ENCODE measurements around the gene DDX54.
"Not testable (repeated sequence)": the region's sequence is repeated elsewhere in the genome, so short reads cannot be mapped to it uniquely, and the experiment has no call there.

DDX54 gene

DNA sequence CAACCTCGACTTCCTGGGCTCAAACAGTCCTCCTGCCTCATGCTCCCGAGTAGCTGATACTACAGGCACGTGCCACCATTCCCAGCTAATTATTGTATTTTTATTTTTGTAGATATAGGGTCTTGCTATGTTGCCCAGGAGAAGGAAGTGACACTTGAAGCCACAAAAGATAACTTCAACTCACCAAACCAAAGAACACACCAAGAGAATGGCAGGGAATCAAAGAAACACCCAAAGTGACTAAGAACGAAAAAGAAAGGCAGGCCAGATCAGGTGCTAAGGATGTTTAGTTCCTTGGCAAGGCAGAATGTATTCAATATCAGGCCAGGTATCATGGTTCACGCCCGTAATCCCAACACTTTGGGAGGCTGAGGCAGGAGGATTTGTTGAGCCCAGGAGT lies 25.9 kb upstream of the DDX54 start:
- Histone ChIP-seq H3K4me3 (ENCODE audit: low read length in 2 of 2) (no peak overlapping the region), H3K27ac (ENCODE audit: low read length) (no peak overlapping the region), H3K9me3 (ENCODE audit: control insufficient read depth in 2 of 2, low read length in 2 of 2) (no peaks in the 10 kb centered on the region), H3K27me3 (ENCODE audit: control insufficient read depth in 1 of 2, insufficient read depth in 2 of 2, low read length in 2 of 2) (no peaks in the 10 kb centered on the region), H3K4me1 (ENCODE audit: control insufficient read depth, insufficient read depth, low read length) (no peaks in the 10 kb centered on the region), H3K9ac (ENCODE audit: low read length in 2 of 2) (no peak overlapping the region), H3K36me3 (ENCODE audit: control insufficient read depth in 2 of 2, insufficient read depth in 2 of 2, low read length in 2 of 2) (no peaks in the 10 kb centered on the region)

DNA sequence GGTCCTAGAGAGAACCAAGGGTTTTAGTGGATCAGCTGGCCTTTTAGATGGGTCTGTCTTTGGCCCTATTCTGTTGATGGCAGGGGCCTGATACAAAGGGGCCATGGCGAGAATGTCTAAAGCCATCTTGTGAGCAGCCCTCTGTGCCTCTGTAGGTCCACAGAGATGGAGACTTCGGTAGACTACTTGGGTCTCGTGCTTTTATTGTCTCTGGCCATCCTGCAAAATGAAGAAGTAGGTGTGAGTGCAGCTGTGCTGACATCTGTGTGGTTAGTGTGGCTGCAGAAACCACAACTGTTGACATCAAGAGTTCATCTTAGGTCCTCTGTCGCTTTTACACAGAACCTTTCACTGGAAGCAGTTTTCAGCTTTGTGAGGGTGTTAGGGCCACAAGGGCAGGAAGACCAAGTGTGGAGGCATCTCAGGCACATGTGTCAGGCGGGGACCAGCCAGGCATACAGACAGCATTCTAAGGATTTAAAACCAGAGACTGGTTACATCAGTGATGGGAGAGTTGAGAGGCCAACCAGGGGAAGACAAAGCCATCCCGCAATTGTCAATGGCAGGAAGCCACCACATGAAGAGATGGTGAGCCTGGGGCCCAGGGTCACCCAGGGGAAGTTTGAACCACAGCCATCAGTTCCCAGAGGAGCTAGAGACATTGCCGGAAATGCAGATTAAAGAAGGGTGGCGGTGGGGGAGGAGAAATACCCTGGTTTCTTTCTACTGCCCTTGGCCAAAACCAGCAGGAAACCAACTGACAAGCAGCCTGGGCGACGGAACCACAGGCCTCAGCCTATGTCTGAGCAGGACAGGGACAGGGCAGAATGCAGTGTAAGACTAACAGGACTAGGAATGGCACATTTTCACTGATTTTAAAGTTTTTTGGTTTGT lies 23.0 kb upstream of the DDX54 start:
- no peak overlapping the region for H3K4me3 ChIP-seq (ENCODE audit: low read length in 2 of 2)
- H3K9ac ChIP-seq (ENCODE audit: low read length in 2 of 2): no peak overlapping the region
- no peak overlapping the region for H3K27ac ChIP-seq (ENCODE audit: low read length)
- H3K36me3 ChIP-seq (ENCODE audit: control insufficient read depth in 2 of 2, insufficient read depth in 2 of 2, low read length in 2 of 2): no peaks in the 10 kb centered on the region
- no peaks in the 10 kb centered on the region for H3K27me3 ChIP-seq (ENCODE audit: control insufficient read depth in 1 of 2, insufficient read depth in 2 of 2, low read length in 2 of 2)
- H3K4me1 ChIP-seq (ENCODE audit: control insufficient read depth, insufficient read depth, low read length): no peaks in the 10 kb centered on the region
- no peaks in the 10 kb centered on the region for H3K9me3 ChIP-seq (ENCODE audit: control insufficient read depth in 2 of 2, low read length in 2 of 2)

DNA sequence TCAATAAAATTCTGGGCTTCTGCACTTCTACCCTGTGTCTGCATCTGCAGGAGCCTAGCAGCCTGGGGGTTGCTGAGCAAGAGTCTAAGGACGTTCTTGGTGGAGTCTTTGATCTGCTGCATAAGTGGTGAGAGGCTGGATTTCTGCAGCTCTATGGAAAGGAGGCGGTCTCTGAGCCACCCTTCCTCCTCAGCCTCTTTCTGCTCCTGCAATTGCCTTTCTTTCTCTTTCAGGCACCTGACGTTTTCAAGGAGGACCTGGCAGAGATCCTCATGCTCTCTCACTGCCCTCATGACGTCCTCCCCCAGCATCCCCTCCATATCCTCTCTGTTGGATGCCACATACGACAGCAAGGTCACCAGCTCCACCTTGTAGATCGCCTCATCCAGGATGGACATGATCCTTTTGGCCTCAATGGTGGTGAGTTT lies 22.3 kb upstream of the DDX54 start:
- Histone ChIP-seq H3K9me3 (ENCODE audit: control insufficient read depth in 2 of 2, low read length in 2 of 2) (no peaks in the 10 kb centered on the region), H3K4me1 (ENCODE audit: control insufficient read depth, insufficient read depth, low read length) (no peaks in the 10 kb centered on the region), H3K27me3 (ENCODE audit: control insufficient read depth in 1 of 2, insufficient read depth in 2 of 2, low read length in 2 of 2) (no peaks in the 10 kb centered on the region), H3K27ac (ENCODE audit: low read length) (no peak overlapping the region), H3K36me3 (ENCODE audit: control insufficient read depth in 2 of 2, insufficient read depth in 2 of 2, low read length in 2 of 2) (no peaks in the 10 kb centered on the region), H3K4me3 (ENCODE audit: low read length in 2 of 2) (no peak overlapping the region), H3K9ac (ENCODE audit: low read length in 2 of 2) (no peak overlapping the region)

DNA sequence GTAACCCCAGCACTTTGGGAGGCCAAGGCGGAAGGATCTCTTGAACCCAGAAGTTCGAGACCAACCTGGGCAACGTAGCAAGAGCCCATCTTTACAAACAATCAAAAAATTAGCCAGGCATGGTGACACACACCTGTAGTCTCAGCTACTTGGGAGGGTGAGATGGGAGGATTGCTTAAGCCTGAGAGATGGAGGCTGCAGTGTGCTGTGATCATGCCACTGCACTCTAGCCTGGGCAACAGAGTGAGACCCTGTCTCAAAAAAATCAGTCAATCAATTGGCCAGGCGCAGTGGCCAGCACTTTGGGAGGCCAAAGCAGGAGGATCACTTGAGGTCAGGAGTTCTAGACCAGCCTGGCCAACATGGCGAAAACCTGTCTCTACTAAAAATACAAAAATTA lies 21.5 kb upstream of the DDX54 start:
- H3K27me3 ChIP-seq (ENCODE audit: control insufficient read depth in 1 of 2, insufficient read depth in 2 of 2, low read length in 2 of 2); H3K4me3 ChIP-seq (ENCODE audit: low read length in 2 of 2); H3K36me3 ChIP-seq (ENCODE audit: control insufficient read depth in 2 of 2, insufficient read depth in 2 of 2, low read length in 2 of 2); H3K27ac ChIP-seq (ENCODE audit: low read length); H3K4me1 ChIP-seq (ENCODE audit: control insufficient read depth, insufficient read depth, low read length); H3K9ac ChIP-seq (ENCODE audit: low read length in 2 of 2); H3K9me3 ChIP-seq (ENCODE audit: control insufficient read depth in 2 of 2, low read length in 2 of 2): not testable (repeated sequence)

DNA sequence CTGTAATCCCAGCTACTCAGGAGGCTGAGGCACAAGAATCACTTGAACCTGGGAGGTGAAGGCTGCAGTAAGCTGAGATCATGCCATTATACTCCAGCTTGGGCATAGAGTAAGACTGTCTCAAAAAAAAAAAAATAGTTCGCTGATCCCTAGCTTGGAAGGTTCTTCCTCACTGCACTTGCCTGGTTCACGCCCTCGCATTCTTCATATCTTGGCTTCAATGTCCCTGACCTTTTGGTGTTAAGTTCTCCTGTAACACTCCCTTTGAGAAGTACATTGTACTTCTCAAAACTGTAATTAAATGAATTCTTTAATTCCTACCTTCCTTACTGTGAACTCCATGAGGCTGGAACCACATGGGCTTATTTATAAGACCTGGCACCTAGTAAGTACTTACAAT lies 19.5 kb upstream of the DDX54 start:
- Histone ChIP-seq H3K27ac (ENCODE audit: low read length) (no peak overlapping the region), H3K4me3 (ENCODE audit: low read length in 2 of 2) (no peak overlapping the region), H3K4me1 (ENCODE audit: control insufficient read depth, insufficient read depth, low read length) (no peaks in the 10 kb centered on the region), H3K36me3 (ENCODE audit: control insufficient read depth in 2 of 2, insufficient read depth in 2 of 2, low read length in 2 of 2) (no peaks in the 10 kb centered on the region), H3K9ac (ENCODE audit: low read length in 2 of 2) (no peak overlapping the region), H3K27me3 (ENCODE audit: control insufficient read depth in 1 of 2, insufficient read depth in 2 of 2, low read length in 2 of 2) (no peaks in the 10 kb centered on the region), H3K9me3 (ENCODE audit: control insufficient read depth in 2 of 2, low read length in 2 of 2) (no peaks in the 10 kb centered on the region)

DNA sequence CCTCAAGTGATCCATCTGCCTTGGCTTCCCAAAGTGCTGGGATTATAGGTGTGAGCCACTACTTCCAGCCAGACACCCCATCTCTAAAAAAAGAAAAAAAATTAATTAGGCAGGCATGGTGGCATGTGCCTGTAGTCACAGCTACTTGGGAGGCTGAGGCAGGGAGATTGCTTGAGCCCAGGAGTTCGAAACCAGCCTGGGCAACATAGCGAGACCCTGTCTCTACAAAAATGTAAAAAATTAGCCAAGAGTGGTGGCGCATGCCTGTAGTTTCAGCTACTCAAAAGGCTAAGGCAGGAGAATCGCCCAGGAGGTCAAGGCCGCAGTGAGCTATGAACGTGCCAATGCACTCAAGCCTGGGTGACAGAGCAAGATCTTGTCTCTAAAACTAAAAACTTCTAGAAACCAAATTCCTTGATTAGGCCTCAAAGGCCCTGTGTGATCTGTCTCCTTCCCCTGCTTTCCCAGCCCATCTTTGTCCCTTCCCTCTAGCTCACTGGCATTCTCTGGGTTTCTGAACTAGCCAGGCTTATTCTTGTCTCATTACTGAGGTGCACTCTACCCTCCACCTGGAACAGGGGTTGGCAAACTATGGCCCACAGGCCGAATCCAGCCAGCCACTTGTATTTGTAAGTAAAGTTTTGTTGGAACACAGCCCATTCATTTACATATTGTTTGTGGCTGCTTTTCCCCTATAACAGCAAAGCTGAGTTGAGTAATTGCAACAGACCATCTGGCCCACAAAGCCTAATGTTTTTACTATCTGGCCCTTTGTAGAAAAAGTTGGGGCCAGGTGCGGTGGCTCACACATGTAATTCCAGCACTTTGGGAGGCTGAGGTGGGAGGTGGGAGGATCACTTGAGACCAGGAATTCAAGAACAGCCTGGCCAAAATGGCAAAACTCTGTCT lies 18.8 kb upstream of the DDX54 start:
- Histone ChIP-seq H3K27me3 (ENCODE audit: control insufficient read depth in 1 of 2, insufficient read depth in 2 of 2, low read length in 2 of 2) (no peaks in the 10 kb centered on the region), H3K36me3 (ENCODE audit: control insufficient read depth in 2 of 2, insufficient read depth in 2 of 2, low read length in 2 of 2) (no peaks in the 10 kb centered on the region), H3K9me3 (ENCODE audit: control insufficient read depth in 2 of 2, low read length in 2 of 2) (no peaks in the 10 kb centered on the region), H3K9ac (ENCODE audit: low read length in 2 of 2) (no peak overlapping the region), H3K27ac (ENCODE audit: low read length) (no peak overlapping the region), H3K4me3 (ENCODE audit: low read length in 2 of 2) (no peak overlapping the region), H3K4me1 (ENCODE audit: control insufficient read depth, insufficient read depth, low read length) (no peaks in the 10 kb centered on the region)

DNA sequence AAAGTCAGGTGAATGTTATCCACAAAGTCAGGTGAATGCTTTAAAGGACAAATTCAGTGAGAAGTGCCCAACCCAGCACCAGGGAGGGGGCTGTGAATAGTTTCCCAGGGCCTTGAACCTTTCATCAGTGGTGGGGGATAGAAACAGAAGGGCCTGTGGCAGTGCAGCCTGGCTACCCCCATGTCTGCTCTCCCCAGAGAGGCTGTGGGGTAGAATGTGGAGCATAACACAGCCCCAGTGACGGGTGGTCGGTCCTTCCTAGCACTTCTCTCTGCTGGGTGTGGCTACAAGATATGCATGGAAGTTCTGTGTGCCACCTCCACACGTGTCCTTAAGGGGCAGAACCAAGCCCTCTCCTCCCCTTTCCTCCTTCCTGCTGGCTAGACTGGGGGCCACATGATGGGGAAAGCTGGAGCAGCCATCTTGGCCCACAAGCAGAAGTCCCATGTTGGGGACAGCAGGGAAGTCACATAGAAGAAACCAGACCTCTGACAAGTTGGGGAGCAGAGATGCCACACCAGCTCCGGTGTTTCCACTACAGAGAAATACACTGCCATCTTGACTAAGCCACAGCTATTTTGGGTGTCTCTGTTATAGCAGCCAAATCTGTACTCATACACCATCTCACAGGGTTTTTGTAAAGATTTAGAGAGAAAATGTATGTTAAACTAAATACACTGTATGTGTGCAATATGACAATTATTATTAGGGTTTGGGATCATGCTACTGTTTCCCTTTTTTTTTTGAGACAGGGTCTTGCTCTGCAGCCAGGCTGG lies 17.2 kb upstream of the DDX54 start:
- Histone ChIP-seq H3K27me3 (ENCODE audit: control insufficient read depth in 1 of 2, insufficient read depth in 2 of 2, low read length in 2 of 2) (no peaks in the 10 kb centered on the region), H3K27ac (ENCODE audit: low read length) (no peak overlapping the region), H3K4me3 (ENCODE audit: low read length in 2 of 2) (no peak overlapping the region), H3K36me3 (ENCODE audit: control insufficient read depth in 2 of 2, insufficient read depth in 2 of 2, low read length in 2 of 2) (no peaks in the 10 kb centered on the region), H3K9ac (ENCODE audit: low read length in 2 of 2) (no peak overlapping the region), H3K9me3 (ENCODE audit: control insufficient read depth in 2 of 2, low read length in 2 of 2) (no peaks in the 10 kb centered on the region), H3K4me1 (ENCODE audit: control insufficient read depth, insufficient read depth, low read length) (no peaks in the 10 kb centered on the region)

DNA sequence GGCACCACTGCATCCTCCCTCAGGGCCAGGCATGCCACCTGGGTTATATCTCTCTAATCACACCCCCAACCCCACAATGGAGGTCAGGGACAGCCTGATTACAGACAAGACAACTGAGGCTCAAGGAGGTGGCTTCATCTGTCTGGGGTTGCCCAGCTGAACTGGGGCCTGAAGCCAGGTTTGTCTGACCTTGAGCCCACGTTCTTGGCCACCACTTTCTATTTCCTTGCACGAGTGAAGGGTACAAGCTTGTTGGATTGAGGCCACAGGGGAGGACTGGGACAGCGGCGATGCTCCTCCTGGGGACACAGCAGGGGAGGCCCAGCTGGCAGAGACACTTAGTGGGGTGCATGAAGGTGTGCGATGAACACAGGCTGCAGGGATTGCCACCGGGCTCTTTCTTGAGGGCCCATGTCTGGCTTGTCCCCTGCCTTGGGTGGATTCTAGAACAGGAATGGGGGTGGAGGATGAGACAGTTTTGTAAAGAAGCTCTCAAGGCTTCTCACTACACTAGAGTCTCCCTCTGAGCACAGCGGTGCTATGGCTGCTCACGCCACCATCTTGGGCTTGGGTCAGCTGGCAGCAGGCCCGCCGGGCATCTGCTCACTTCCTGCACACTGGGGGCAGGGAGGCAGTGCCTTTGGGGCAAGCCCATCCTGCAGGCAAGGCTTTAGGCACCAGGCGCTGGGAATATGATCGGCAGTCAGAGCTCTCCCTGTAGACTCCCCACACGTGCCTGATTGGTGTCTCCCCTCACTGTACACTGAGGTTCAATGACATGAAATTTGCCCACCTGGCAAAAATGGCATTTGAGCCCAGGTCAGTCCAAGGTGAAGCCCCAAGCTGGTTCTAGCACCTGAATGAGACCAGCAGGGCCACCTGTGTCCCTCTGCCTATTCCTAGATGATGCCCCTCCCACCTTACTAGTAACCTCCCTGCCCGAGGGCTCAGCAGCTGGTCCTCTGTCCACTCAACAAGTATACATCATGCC lies 16.2 kb upstream of the DDX54 start:
- Histone ChIP-seq H3K27me3 (ENCODE audit: control insufficient read depth in 1 of 2, insufficient read depth in 2 of 2, low read length in 2 of 2) (no peaks in the 10 kb centered on the region), H3K9ac (ENCODE audit: low read length in 2 of 2) (no peak overlapping the region), H3K36me3 (ENCODE audit: control insufficient read depth in 2 of 2, insufficient read depth in 2 of 2, low read length in 2 of 2) (no peaks in the 10 kb centered on the region), H3K4me3 (ENCODE audit: low read length in 2 of 2) (no peak overlapping the region), H3K4me1 (ENCODE audit: control insufficient read depth, insufficient read depth, low read length) (no peaks in the 10 kb centered on the region), H3K9me3 (ENCODE audit: control insufficient read depth in 2 of 2, low read length in 2 of 2) (no peaks in the 10 kb centered on the region), H3K27ac (ENCODE audit: low read length) (no peak overlapping the region)

DNA sequence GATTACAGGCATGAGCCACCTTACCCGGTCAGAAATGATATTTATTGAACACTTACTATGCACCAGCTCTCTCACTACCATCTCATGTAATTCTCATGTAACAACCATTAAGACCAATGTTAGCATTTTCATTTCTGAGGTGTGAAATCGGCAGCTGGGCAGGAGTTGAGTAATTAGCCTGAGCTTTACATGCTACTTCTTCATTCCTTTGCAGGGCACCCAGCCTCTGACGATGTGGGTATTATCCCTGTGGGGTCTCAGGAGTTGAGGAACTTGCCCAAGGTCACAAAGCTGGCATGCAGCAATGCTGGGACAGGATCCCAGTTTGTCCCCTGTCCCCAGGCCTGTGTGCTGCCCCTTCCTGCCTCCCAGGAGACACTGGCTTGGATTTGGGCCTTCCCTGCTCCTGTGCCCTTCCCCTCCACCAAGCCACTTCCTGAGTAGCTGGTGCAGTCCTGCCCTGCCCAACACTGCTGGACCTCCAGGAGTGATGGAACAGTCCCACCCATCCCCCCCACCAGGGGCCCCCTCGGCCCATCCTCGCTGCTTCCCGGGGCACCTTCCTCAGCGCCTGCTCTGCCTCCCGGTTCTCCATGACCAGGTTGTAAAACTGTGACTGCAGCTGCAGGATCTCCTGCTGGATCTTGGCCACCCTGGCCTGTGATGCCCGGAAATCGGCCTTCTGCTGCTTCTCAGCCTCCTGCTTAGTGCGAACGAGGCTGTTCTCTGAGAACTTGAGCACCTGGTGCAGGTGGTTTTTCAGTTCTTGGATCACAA lies 14.9 kb upstream of the DDX54 start:
- Histone ChIP-seq H3K27me3 (ENCODE audit: control insufficient read depth in 1 of 2, insufficient read depth in 2 of 2, low read length in 2 of 2) (no peaks in the 10 kb centered on the region), H3K4me1 (ENCODE audit: control insufficient read depth, insufficient read depth, low read length) (no peaks in the 10 kb centered on the region), H3K9ac (ENCODE audit: low read length in 2 of 2) (no peak overlapping the region), H3K4me3 (ENCODE audit: low read length in 2 of 2) (no peak overlapping the region), H3K27ac (ENCODE audit: low read length) (no peak overlapping the region), H3K9me3 (ENCODE audit: control insufficient read depth in 2 of 2, low read length in 2 of 2) (no peaks in the 10 kb centered on the region), H3K36me3 (ENCODE audit: control insufficient read depth in 2 of 2, insufficient read depth in 2 of 2, low read length in 2 of 2) (no peaks in the 10 kb centered on the region)

Measured in stomach smooth muscle (tissue), 2 donors.